CD4-positive, CD25-positive, alpha-beta regulatory T cell (primary cell): ENCODE data around the gene OXCT2. TPM values are rescaled to one million over a fixed set of nuclear protein-coding genes. Genes with fewer than 3 reads are reported as not detected.
"Not testable (repeated sequence)": the region's sequence is repeated elsewhere in the genome, so short reads cannot be mapped to it uniquely, and the experiment has no call there.

Experiments used
- ATAC-seq, 2 donors: fragments of 150-1000 bp; cut with Tn5 transposase; one replicate each; pipeline ENCODE4 v1.10.0; 2021; ENCODE audit warnings: low read depth in 2 of 2, moderate number of reproducible peaks in 2 of 2, moderate library complexity in 1 of 2
- DNase-seq, 3 donors: peaks; one replicate each; pipeline versions ENCODE4 v3.0.0 to v3.0.0-alpha.2; 2012 to 2022; ENCODE audit warnings: mixed read lengths in 1 of 3
- H3K27ac ChIP-seq: one replicate; pipeline ENCODE4 v1.7.0; 2013; ENCODE audit warnings: mild to moderate bottlenecking, low read length; ENCODE audit not compliant: insufficient read depth, poor library complexity, severe bottlenecking
- H3K27me3 ChIP-seq: one replicate; pipeline ENCODE4 v1.7.0; 2013; ENCODE audit warnings: low read length; ENCODE audit not compliant: control insufficient read depth, insufficient read depth
- H3K36me3 ChIP-seq: one replicate; pipeline ENCODE4 v1.7.0; 2013; ENCODE audit warnings: mild to moderate bottlenecking, low read length, moderate library complexity; ENCODE audit not compliant: control insufficient read depth, insufficient read depth
- H3K4me1 ChIP-seq: 2 replicates; pipeline ENCODE4 v1.7.0; 2013; ENCODE audit warnings: mild to moderate bottlenecking, low read length; ENCODE audit not compliant: insufficient read depth, control insufficient read depth, poor library complexity, severe bottlenecking
- H3K4me3 ChIP-seq: one replicate; pipeline ENCODE4 v1.7.0; 2013; ENCODE audit warnings: low read depth, mild to moderate bottlenecking, low read length, moderate library complexity
- H3K9me3 ChIP-seq, 2 experiments: 1 replicate in 1 of 2; 2 replicates in 1 of 2; pipeline ENCODE4 v1.7.0; 2013; ENCODE audit warnings: low read length in 2 of 2, mild to moderate bottlenecking in 1 of 2, moderate library complexity in 1 of 2; ENCODE audit not compliant: control insufficient read depth in 2 of 2
- H3K27ac Mint-ChIP-seq, 3 donors: one replicate each; pipeline ENCODE4 v1.8.0; 2020 to 2022; ENCODE audit warnings: mild to moderate bottlenecking in 3 of 3, mixed read lengths in 3 of 3, moderate library complexity in 2 of 3
- H3K27me3 Mint-ChIP-seq: one replicate; pipeline ENCODE4 v1.8.0; 2022; ENCODE audit warnings: mild to moderate bottlenecking, mixed read lengths
- H3K36me3 Mint-ChIP-seq: one replicate; pipeline ENCODE4 v1.8.0; 2020; ENCODE audit warnings: mixed read lengths
- H3K4me1 Mint-ChIP-seq, 4 donors: one replicate each; pipeline ENCODE4 v1.8.0; 2020 to 2022; ENCODE audit warnings: mixed read lengths in 4 of 4, mild to moderate bottlenecking in 1 of 4
- H3K4me3 Mint-ChIP-seq, 4 donors: one replicate each; pipeline ENCODE4 v1.8.0; 2020 to 2022; ENCODE audit warnings: mild to moderate bottlenecking in 4 of 4, mixed read lengths in 4 of 4, moderate library complexity in 3 of 4
- H3K9me3 Mint-ChIP-seq, 7 donors: one replicate each; pipeline ENCODE4 v1.8.0; 2020 to 2022; ENCODE audit warnings: mixed read lengths in 7 of 7, mild to moderate bottlenecking in 3 of 7, moderate library complexity in 2 of 7
- polyA plus RNA-seq, 4 donors: library from polyadenylated mRNA; unstranded; fragments of 300-500 nt; fragmentation: Illumina TruSeq; gene quantifications; one replicate each; pipeline ENCODE4 v1.2.3, GENCODE V29; 2021
- total RNA-seq: library from RNA; stranded (reverse); gene quantifications from one replicate; pipeline ENCODE4 v1.2.3, GENCODE V29; 2022

The OXCT2 gene
- total and polyA plus RNA-seq, 5 donors from 2014 or later, result not detected

GRCh38 chr1:39766466-39766865 lies 4.7 kb downstream of the OXCT2 start:
- not testable (repeated sequence) for H3K36me3 ChIP-seq, H3K27ac Mint-ChIP-seq, H3K27ac ChIP-seq, H3K4me1 ChIP-seq, DNase-seq, ATAC-seq, H3K4me3 Mint-ChIP-seq, H3K27me3 ChIP-seq, H3K9me3 Mint-ChIP-seq, H3K27me3 Mint-ChIP-seq, H3K4me3 ChIP-seq, H3K36me3 Mint-ChIP-seq, H3K4me1 Mint-ChIP-seq, H3K9me3 ChIP-seq

- ATAC-seq, H3K36me3 Mint-ChIP-seq, H3K27ac Mint-ChIP-seq: not testable (repeated sequence)
These were observed 6.6 kb downstream of the OXCT2 start for GRCh38 chr1:39764512-39764911.

GRCh38 chr1:39763619-39764374 lies 7.4 kb downstream of the OXCT2 start:
- H3K36me3 ChIP-seq, result peaks cover 10% of the 10 kb centered on the region
- not testable (repeated sequence) for H3K4me3 ChIP-seq, DNase-seq, H3K4me1 ChIP-seq, H3K4me1 Mint-ChIP-seq, ATAC-seq, H3K27ac ChIP-seq, H3K27me3 Mint-ChIP-seq, H3K4me3 Mint-ChIP-seq, H3K27ac Mint-ChIP-seq, H3K9me3 Mint-ChIP-seq, H3K9me3 ChIP-seq, H3K27me3 ChIP-seq
- H3K36me3 Mint-ChIP-seq, result peaks cover 12% of the 10 kb centered on the region

More at GRCh38 chr1:39764512-39764911, 6.6 kb downstream of the OXCT2 start:
- not testable (repeated sequence) for H3K4me1 Mint-ChIP-seq, H3K27ac ChIP-seq, H3K4me3 Mint-ChIP-seq, DNase-seq, H3K4me3 ChIP-seq, H3K9me3 ChIP-seq, H3K27me3 Mint-ChIP-seq, H3K9me3 Mint-ChIP-seq, H3K36me3 ChIP-seq, H3K4me1 ChIP-seq, H3K27me3 ChIP-seq

- H3K36me3 Mint-ChIP-seq, result peaks cover 12% of the 10 kb centered on the region
- no peaks in the 10 kb centered on the region for H3K27me3 ChIP-seq
- no peak overlapping the region for H3K4me3 Mint-ChIP-seq
- no peaks in the 10 kb centered on the region for H3K9me3 Mint-ChIP-seq
- no peak overlapping the region for H3K27ac ChIP-seq
- no peaks in the 10 kb centered on the region for H3K9me3 ChIP-seq
- H3K27ac Mint-ChIP-seq, result no peak overlapping the region
- H3K4me3 ChIP-seq, result no peak overlapping the region
- peaks cover 14% of the 10 kb centered on the region for H3K36me3 ChIP-seq
- ATAC-seq (no peak), DNase-seq (no peak)
- H3K27me3 Mint-ChIP-seq, result no peaks in the 10 kb centered on the region
- no peaks in the 10 kb centered on the region for H3K4me1 ChIP-seq
- no peaks in the 10 kb centered on the region for H3K4me1 Mint-ChIP-seq
These were observed 8.3 kb downstream of the OXCT2 start for GRCh38 chr1:39762550-39763540.

GRCh38 chr1:39761557-39762260 lies 9.4 kb downstream of the OXCT2 start:
- H3K27me3 ChIP-seq, result no peaks in the 10 kb centered on the region

GRCh38 chr1:39761016-39761415 lies 10.1 kb downstream of the OXCT2 start:
- H3K4me3 ChIP-seq, result no peak overlapping the region
- peak overlapping the region in 1 of 3 donors; percentile 73 for H3K27ac Mint-ChIP-seq

More at GRCh38 chr1:39761557-39762260, 9.4 kb downstream of the OXCT2 start:
- H3K9me3 ChIP-seq, result no peaks in the 10 kb centered on the region
- H3K4me1 ChIP-seq, result no peaks in the 10 kb centered on the region
- no peaks in the 10 kb centered on the region for H3K9me3 Mint-ChIP-seq
- ATAC-seq (no peak), DNase-seq (no peak)
- peaks cover 22% of the 10 kb centered on the region for H3K36me3 Mint-ChIP-seq
- no peak overlapping the region for H3K4me3 Mint-ChIP-seq
- H3K27me3 Mint-ChIP-seq, result no peaks in the 10 kb centered on the region
- H3K36me3 ChIP-seq, result peaks cover 23% of the 10 kb centered on the region
- no peak overlapping the region for H3K27ac ChIP-seq
- no peak overlapping the region for H3K27ac Mint-ChIP-seq
- H3K4me1 Mint-ChIP-seq, result no peaks in the 10 kb centered on the region
- H3K4me3 ChIP-seq, result no peak overlapping the region

GRCh38 chr1:39760074-39761008 lies 10.8 kb downstream of the OXCT2 start:
- Histone ChIP-seq H3K9me3 (no peaks in the 10 kb centered on the region), H3K36me3 (peaks cover 37% of the 10 kb centered on the region), H3K27me3 (no peaks in the 10 kb centered on the region), H3K4me1 (no peaks in the 10 kb centered on the region), H3K27ac (no peak overlapping the region), H3K4me3 (no peak overlapping the region)
- Mint-ChIP-seq H3K9me3 (no peaks in the 10 kb centered on the region), H3K27me3 (no peaks in the 10 kb centered on the region), H3K36me3 (peaks cover 26% of the 10 kb centered on the region), H3K27ac (peak overlapping the region in 1 of 3 donors; percentile 73), H3K4me3 (no peak overlapping the region), H3K4me1 (peaks cover 0 to 3% (median 0%) of the 10 kb centered on the region in 4 donors)
- no peak for ATAC-seq
- no peak for DNase-seq

More at GRCh38 chr1:39761016-39761415, 10.1 kb downstream of the OXCT2 start:
- Histone ChIP-seq H3K27ac (no peak overlapping the region), H3K36me3 (peaks cover 30% of the 10 kb centered on the region), H3K27me3 (no peaks in the 10 kb centered on the region), H3K4me1 (no peaks in the 10 kb centered on the region), H3K9me3 (no peaks in the 10 kb centered on the region)
- H3K27me3 Mint-ChIP-seq, result no peaks in the 10 kb centered on the region
- H3K9me3 Mint-ChIP-seq, result no peaks in the 10 kb centered on the region
- H3K4me1 Mint-ChIP-seq, result peaks cover 0 to 3% (median 0%) of the 10 kb centered on the region in 4 donors
- DNase-seq (no peak), ATAC-seq (no peak)
- no peak overlapping the region for H3K4me3 Mint-ChIP-seq
- H3K36me3 Mint-ChIP-seq, result peaks cover 26% of the 10 kb centered on the region
